Right lung (tissue), 10 donors: Measurements from ENCODE around the gene SNRPD2. TPM values are rescaled to one million over a fixed set of nuclear protein-coding genes. Genes with fewer than 3 reads are reported as not detected.
"Not testable (repeated sequence)": the region's sequence is repeated elsewhere in the genome, so short reads cannot be mapped to it uniquely, and the experiment has no call there.

ENCODE experiments used
- DNase-seq, 2 donors: peaks; one replicate each; pipeline ENCODE4 v3.0.0-alpha.2; 2013
- long read RNA-seq, 8 donors: transcript quantifications; one replicate each; lab custom pipeline, GENCODE V29; 2026
- polyA plus RNA-seq, 5 donors: library from polyadenylated mRNA; unstranded; fragments of 120-200 nt; gene quantifications; one replicate each; pipeline versions ENCODE4 v1.2.1 to v1.2.3, GENCODE V29; 2013; ENCODE audit warnings: inconsistent platforms in 1 of 5, low replicate concordance in 1 of 5; ENCODE audit not compliant: insufficient read length in 5 of 5, insufficient read depth in 1 of 5

The SNRPD2 gene
- 100 to 1,000 TPM; 328 to 445 (median 361) TPM for polyA plus RNA-seq
- long read RNA-seq, donor 1, transcript SNRPD2-201 (3 exons, 901 nt): major isoform, 372 of 519 reads
- long read RNA-seq, donor 1, partial matches to known transcripts: 129 of 519 reads
- long read RNA-seq, donor 1, other reads (novel, unspliced or antisense): 13 of 519 reads
- long read RNA-seq, donor 2, transcript SNRPD2-201 (3 exons, 901 nt): major isoform, 201 of 252 reads
- long read RNA-seq, donor 2, partial matches to known transcripts: 45 of 252 reads
- long read RNA-seq, donor 2, other reads (novel, unspliced or antisense): 5 of 252 reads
- long read RNA-seq, donor 3, transcript SNRPD2-201 (3 exons, 901 nt): major isoform, 216 of 312 reads
- long read RNA-seq, donor 3, partial matches to known transcripts: 89 of 312 reads
- long read RNA-seq, donor 3, other reads (novel, unspliced or antisense): 7 of 312 reads
- long read RNA-seq, donor 4, transcript SNRPD2-201 (3 exons, 901 nt): major isoform, 151 of 247 reads
- long read RNA-seq, donor 4, partial matches to known transcripts: 90 of 247 reads
- long read RNA-seq, donor 4, other reads (novel, unspliced or antisense): 6 of 247 reads
- long read RNA-seq, donor 5, transcript SNRPD2-201 (3 exons, 901 nt): major isoform, 401 of 507 reads
- long read RNA-seq, donor 5, transcript SNRPD2-202 (4 exons, 615 nt): minor isoform, 5 of 507 reads
- long read RNA-seq, donor 5, partial matches to known transcripts: 84 of 507 reads
- long read RNA-seq, donor 5, other reads (novel, unspliced or antisense): 17 of 507 reads
- long read RNA-seq, donor 6, transcript SNRPD2-201 (3 exons, 901 nt): major isoform, 296 of 353 reads
- long read RNA-seq, donor 6, partial matches to known transcripts: 43 of 353 reads
- long read RNA-seq, donor 6, other reads (novel, unspliced or antisense): 13 of 353 reads
- long read RNA-seq, donor 7, transcript SNRPD2-201 (3 exons, 901 nt): major isoform, 125 of 162 reads
- long read RNA-seq, donor 7, partial matches to known transcripts: 31 of 162 reads
- long read RNA-seq, donor 7, other reads (novel, unspliced or antisense): 6 of 162 reads
- long read RNA-seq, donor 8, transcript SNRPD2-201 (3 exons, 901 nt): major isoform, 119 of 180 reads
- long read RNA-seq, donor 8, partial matches to known transcripts: 55 of 180 reads
- long read RNA-seq, donor 8, other reads (novel, unspliced or antisense): 6 of 180 reads

GRCh38 chr19:45691516-45692186 is at the start of gene SNRPD2:
SNRPD2 (minus strand) TSS chr19:45691953; CDS start chr19:45691888, 65 bp downstream.
- DNase-seq: peak; percentile 95 to 97

- no peak for DNase-seq
Observed at GRCh38 chr19:45739498-45740439, 48.0 kb upstream of the SNRPD2 start.

- no peak for DNase-seq
Observed at GRCh38 chr19:45733160-45733810, 41.5 kb upstream of the SNRPD2 start, which contains the start of gene MEIOSIN. MEIOSIN (plus strand) TSS chr19:45733439; CDS start chr19:45735377, 1,938 bp downstream.

GRCh38 chr19:45730368-45731288 is 38.9 kb upstream of the SNRPD2 start, which contains the start of gene FBXO46:
FBXO46 (minus strand) TSS chr19:45730896; CDS start chr19:45713495, 17,401 bp downstream.
- DNase-seq: peak; percentile 95 to 97

GRCh38 chr19:45729800-45730290 is 38.1 kb upstream of the SNRPD2 start:
- DNase-seq: no peak

- not testable (repeated sequence) for DNase-seq
Observed at GRCh38 chr19:45728683-45729082, 36.9 kb upstream of the SNRPD2 start.

GRCh38 chr19:45720065-45720464 is 28.3 kb upstream of the SNRPD2 start:
- DNase-seq: not testable (repeated sequence)

GRCh38 chr19:45717983-45718650 is 26.4 kb upstream of the SNRPD2 start:
- DNase-seq: no peak

- peak; percentile 98 to 99 for DNase-seq
Observed at GRCh38 chr19:45717131-45717982, 25.6 kb upstream of the SNRPD2 start.

- DNase-seq: peak; percentile 37 to 44
Observed at GRCh38 chr19:45716359-45717130, 24.8 kb upstream of the SNRPD2 start.

GRCh38 chr19:45715139-45715538 is 23.4 kb upstream of the SNRPD2 start:
- no peak for DNase-seq

- DNase-seq: no peak
Observed at GRCh38 chr19:45713141-45713540, 21.4 kb upstream of the SNRPD2 start.

GRCh38 chr19:45712699-45713067 is 20.9 kb upstream of the SNRPD2 start:
- no peak for DNase-seq

GRCh38 chr19:45711851-45712698 is 20.3 kb upstream of the SNRPD2 start:
- no peak for DNase-seq
